Measurements from ENCODE around the gene DLAT. TPM values are rescaled to one million over a fixed set of nuclear protein-coding genes. Genes with fewer than 3 reads are reported as not detected.

DLAT gene
- 23.8 to 26.5 TPM (median 25.0 TPM) in 3 replicates for total RNA-seq

GRCh38 chr11:112024773-112025678 lies at the start of gene DLAT:
Gene DLAT, plus strand, starts transcription at chr11:112025408. Its CDS starts 65 bp downstream, at chr11:112025473.
- peak; percentile 63 to 71 for DNase-seq (ENCODE audit: low spot score in 2 of 2, unreplicated experiment in 2 of 2)
- Mint-ChIP-seq H3K4me1 (peaks cover 21% of the 10 kb centered on the region), H3K27me3 (ENCODE audit: low read depth) (no peaks in the 10 kb centered on the region), H3K9me3 (no peaks in the 10 kb centered on the region), H3K27ac (peak within 1 kb of the TSS; percentile 98), H3K4me3 (peak within 1 kb of the TSS; percentile 99), H3K36me3 (peaks cover 22% of the 10 kb centered on the region)
- TF ChIP-seq, protein P1, sequence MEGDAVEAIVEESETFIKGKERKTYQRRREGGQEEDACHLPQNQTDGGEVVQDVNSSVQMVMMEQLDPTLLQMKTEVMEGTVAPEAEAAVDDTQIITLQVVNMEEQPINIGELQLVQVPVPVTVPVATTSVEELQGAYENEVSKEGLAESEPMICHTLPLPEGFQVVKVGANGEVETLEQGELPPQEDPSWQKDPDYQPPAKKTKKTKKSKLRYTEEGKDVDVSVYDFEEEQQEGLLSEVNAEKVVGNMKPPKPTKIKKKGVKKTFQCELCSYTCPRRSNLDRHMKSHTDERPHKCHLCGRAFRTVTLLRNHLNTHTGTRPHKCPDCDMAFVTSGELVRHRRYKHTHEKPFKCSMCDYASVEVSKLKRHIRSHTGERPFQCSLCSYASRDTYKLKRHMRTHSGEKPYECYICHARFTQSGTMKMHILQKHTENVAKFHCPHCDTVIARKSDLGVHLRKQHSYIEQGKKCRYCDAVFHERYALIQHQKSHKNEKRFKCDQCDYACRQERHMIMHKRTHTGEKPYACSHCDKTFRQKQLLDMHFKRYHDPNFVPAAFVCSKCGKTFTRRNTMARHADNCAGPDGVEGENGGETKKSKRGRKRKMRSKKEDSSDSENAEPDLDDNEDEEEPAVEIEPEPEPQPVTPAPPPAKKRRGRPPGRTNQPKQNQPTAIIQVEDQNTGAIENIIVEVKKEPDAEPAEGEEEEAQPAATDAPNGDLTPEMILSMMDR (IDR thresholded peaks at IDR 0.05; ENCODE audit: unreplicated experiment), result no peak

GRCh38 chr11:111976119-111976766 lies 49.0 kb upstream of the DLAT start:
- Mint-ChIP-seq H3K27ac (peak overlapping the region; percentile 63), H3K27me3 (ENCODE audit: low read depth) (no peaks in the 10 kb centered on the region), H3K36me3 (peaks cover 2% of the 10 kb centered on the region), H3K4me1 (peaks cover 30% of the 10 kb centered on the region), H3K9me3 (no peaks in the 10 kb centered on the region), H3K4me3 (peak overlapping the region; percentile 77)
- no peak for DNase-seq (ENCODE audit: low spot score in 2 of 2, unreplicated experiment in 2 of 2)
- TF ChIP-seq, protein P1 (IDR thresholded peaks at IDR 0.05; ENCODE audit: unreplicated experiment), result no peak

DNA sequence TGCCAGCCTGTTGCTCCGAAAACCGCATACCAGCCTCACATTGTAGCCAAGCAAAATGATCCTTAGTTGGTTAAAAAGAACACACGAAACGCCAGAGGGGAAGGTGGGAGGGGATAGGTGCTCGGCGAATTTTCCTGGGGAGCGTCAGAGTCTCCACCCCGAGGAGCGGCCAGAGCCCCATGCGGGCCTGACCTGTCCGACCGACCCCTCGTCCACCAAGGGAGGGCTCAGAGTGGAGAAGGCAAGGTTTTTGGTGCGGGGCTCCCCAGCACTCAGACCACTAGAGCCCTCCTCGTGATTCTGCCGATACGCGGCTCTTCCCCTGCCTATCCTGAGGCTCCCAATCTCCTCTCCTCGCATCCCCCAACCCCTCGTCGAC lies 48.5 kb upstream of the DLAT start:
- TF ChIP-seq, protein P1 (IDR thresholded peaks at IDR 0.05; ENCODE audit: unreplicated experiment), result no peak
- H3K4me1 Mint-ChIP-seq, result peaks cover 34% of the 10 kb centered on the region
- peak overlapping the region; percentile 77 for H3K4me3 Mint-ChIP-seq
- H3K27me3 Mint-ChIP-seq (ENCODE audit: low read depth), result no peaks in the 10 kb centered on the region
- DNase-seq (ENCODE audit: low spot score in 2 of 2, unreplicated experiment in 2 of 2), result no peak
- H3K9me3 Mint-ChIP-seq, result no peaks in the 10 kb centered on the region
- peak overlapping the region; percentile 63 for H3K27ac Mint-ChIP-seq
- H3K36me3 Mint-ChIP-seq, result peaks cover 2% of the 10 kb centered on the region

DNA sequence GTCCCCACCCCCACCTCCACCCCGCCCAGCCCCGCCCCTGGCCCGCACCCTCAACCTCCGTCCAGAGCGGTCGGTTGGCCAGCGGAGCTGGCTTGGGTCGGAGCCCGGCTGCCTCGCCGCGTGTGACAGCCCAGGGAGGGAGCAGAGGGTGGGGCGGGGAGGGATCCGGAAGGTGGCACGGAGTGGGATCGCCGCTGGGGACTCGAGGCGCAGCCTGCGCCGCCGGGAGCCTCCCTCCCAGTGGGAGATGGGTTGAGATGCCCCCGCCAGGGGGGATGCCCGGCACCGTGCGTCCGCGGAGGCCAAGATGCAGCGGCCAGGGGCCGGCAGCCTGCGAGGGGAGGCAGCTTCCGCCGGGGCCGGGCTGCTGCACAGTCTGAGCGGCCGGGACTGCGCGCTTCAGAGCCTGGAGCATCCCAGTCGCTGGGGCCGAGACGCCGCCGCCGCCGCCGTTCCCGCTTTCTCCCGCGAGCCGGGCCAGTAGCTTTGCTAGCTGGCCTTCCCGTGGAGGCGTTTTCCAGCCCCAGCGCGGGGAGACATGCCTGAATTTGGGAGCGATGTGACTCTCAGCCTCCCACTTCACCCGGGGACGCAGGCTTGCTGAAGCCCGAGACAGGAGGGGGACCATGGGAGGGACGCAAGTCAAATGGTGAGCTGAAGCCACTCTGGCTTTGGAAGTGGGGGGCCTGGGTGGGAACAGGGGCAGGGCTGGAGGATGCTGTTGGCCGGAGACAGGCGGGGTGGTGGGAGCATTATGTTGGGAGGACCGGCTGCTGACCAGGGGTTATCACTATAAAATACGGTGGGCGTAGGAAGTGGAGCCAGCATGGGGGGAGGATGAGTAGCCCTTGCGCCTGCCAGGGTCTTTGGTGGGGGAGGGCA lies 47.8 kb upstream of the DLAT start:
- Mint-ChIP-seq H3K27ac (peak overlapping the region; percentile 71), H3K4me3 (peak overlapping the region; percentile 77), H3K27me3 (ENCODE audit: low read depth) (no peaks in the 10 kb centered on the region), H3K4me1 (peaks cover 40% of the 10 kb centered on the region), H3K9me3 (no peaks in the 10 kb centered on the region), H3K36me3 (peaks cover 2% of the 10 kb centered on the region)
- TF ChIP-seq, protein P1 (IDR thresholded peaks at IDR 0.05; ENCODE audit: unreplicated experiment), result no peak
- peak; percentile 44 to 71 for DNase-seq (ENCODE audit: low spot score in 2 of 2, unreplicated experiment in 2 of 2)

GRCh38 chr11:111978028-111978771 lies 47.0 kb upstream of the DLAT start:
- TF ChIP-seq, protein P1 (IDR thresholded peaks at IDR 0.05; ENCODE audit: unreplicated experiment), result no peak
- peak overlapping the region; percentile 77 for H3K4me3 Mint-ChIP-seq
- peak overlapping the region; percentile 71 for H3K27ac Mint-ChIP-seq
- H3K4me1 Mint-ChIP-seq, result peaks cover 47% of the 10 kb centered on the region
- H3K9me3 Mint-ChIP-seq, result no peaks in the 10 kb centered on the region
- H3K27me3 Mint-ChIP-seq (ENCODE audit: low read depth), result no peaks in the 10 kb centered on the region
- DNase-seq (ENCODE audit: low spot score in 2 of 2, unreplicated experiment in 2 of 2), result peak in 1 of 2 experiments; percentile 54
- H3K36me3 Mint-ChIP-seq, result peaks cover 2% of the 10 kb centered on the region

Data from mesothelial cell of epicardium (in vitro differentiated cells).